ENCODE measurements around the gene MAP1LC3B2.

- no peak for TF ChIP-seq ZKSCAN8 (CRISPR knock-in tag; IDR thresholded peaks at IDR 0.05; ENCODE audit: borderline replicate concordance)
- no peak for TF ChIP-seq CTCF (CRISPR knock-in tag; IDR thresholded peaks at IDR 0.05)
- TF ChIP-seq DR1 (CRISPR knock-in tag; IDR thresholded peaks at IDR 0.05), result no peak
- no peak for TF ChIP-seq FOSL1 (CRISPR knock-in tag; IDR thresholded peaks at IDR 0.05; ENCODE audit: borderline replicate concordance)
- TF ChIP-seq ZNF10 (CRISPR knock-in tag; IDR thresholded peaks at IDR 0.05; ENCODE audit: borderline replicate concordance, low read depth), result no peak
- TF ChIP-seq EZH2 (conservative IDR thresholded peaks at IDR 0.05; ENCODE audit: low read depth, low read length), result no peak
- no peak for TF ChIP-seq JUNB (CRISPR knock-in tag; IDR thresholded peaks at IDR 0.05; ENCODE audit: borderline replicate concordance)
- TF ChIP-seq ZNF496 (CRISPR knock-in tag; IDR thresholded peaks at IDR 0.05; ENCODE audit: insufficient replicate concordance), result no peak
Observed at GRCh38 chr12:116615141-116615861, 56.1 kb downstream of the MAP1LC3B2 start.
